Esophagus muscularis mucosa (tissue), 3 donors: ENCODE measurements around the gene BMP8A.

Source experiments
- POLR2A ChIP-seq: fragments of 450-650 bp; IDR thresholded peaks from one replicate; pipeline ENCODE4 v1.6.1; 2017; ENCODE audit warnings: antibody characterized with exemption, moderate library complexity, mild to moderate bottlenecking, low read depth
- POLR2AphosphoS5 ChIP-seq, 2 donors: sonication (generic); formaldehyde crosslinking; IDR thresholded peaks; one replicate each; pipeline ENCODE4 v1.6.1; 2017; ENCODE audit warnings: antibody characterized with exemption in 2 of 2
- TF ChIP-seq, protein P1 (sequence below), 3 experiments: fragments of 200-600 bp in 2 of 3; fragments of 450-650 bp in 1 of 3; sonication (generic) in 2 of 3; IDR thresholded peaks; one replicate each; pipeline ENCODE4 v1.5.1; 2017 to 2019; ENCODE audit warnings: antibody characterized with exemption in 3 of 3, mild to moderate bottlenecking in 2 of 3, moderate library complexity in 1 of 3

- TF ChIP-seq, protein P1, sequence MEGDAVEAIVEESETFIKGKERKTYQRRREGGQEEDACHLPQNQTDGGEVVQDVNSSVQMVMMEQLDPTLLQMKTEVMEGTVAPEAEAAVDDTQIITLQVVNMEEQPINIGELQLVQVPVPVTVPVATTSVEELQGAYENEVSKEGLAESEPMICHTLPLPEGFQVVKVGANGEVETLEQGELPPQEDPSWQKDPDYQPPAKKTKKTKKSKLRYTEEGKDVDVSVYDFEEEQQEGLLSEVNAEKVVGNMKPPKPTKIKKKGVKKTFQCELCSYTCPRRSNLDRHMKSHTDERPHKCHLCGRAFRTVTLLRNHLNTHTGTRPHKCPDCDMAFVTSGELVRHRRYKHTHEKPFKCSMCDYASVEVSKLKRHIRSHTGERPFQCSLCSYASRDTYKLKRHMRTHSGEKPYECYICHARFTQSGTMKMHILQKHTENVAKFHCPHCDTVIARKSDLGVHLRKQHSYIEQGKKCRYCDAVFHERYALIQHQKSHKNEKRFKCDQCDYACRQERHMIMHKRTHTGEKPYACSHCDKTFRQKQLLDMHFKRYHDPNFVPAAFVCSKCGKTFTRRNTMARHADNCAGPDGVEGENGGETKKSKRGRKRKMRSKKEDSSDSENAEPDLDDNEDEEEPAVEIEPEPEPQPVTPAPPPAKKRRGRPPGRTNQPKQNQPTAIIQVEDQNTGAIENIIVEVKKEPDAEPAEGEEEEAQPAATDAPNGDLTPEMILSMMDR (IDR thresholded peaks at IDR 0.05): no peak
- no peak for TF ChIP-seq POLR2AphosphoS5 (IDR thresholded peaks at IDR 0.05)
- TF ChIP-seq POLR2A: no peak
Measured at GRCh38 chr1:39572379-39573096, 81.1 kb downstream of the BMP8A start.
